RWPE1 (cell line): ENCODE data around the gene APBB2.

Experiments
- CTCF ChIA-PET: fragments of 350-600 bp; sonication (Branson Sonifier 250); formaldehyde crosslinking; extraction: SDS; loops from one replicate; lab custom pipeline; 2021; lab: Yijun Ruan, JAX
- POLR2A ChIA-PET: fragments of 400-600 bp; formaldehyde crosslinking; extraction: SDS; loops from one replicate; lab custom pipeline; 2020; ENCODE audit warnings: antibody characterized with exemption; ENCODE audit not compliant: low non-redundant PET; lab: Yijun Ruan, JAX
- DNase-seq: peaks from one replicate; pipeline ENCODE4 v3.0.0; 2012; ENCODE audit warnings: low spot score
- H3K27ac ChIP-seq: fragments of 450-650 bp; 2 replicates; pipeline ENCODE4 v1.5.1; 2017
- TF ChIP-seq, protein P1 (sequence below): fragments of 450-650 bp; conservative IDR thresholded peaks from 2 replicates; pipeline ENCODE4 v1.5.1; 2017; ENCODE audit warnings: low read depth, mild to moderate bottlenecking

APBB2 gene

DNA sequence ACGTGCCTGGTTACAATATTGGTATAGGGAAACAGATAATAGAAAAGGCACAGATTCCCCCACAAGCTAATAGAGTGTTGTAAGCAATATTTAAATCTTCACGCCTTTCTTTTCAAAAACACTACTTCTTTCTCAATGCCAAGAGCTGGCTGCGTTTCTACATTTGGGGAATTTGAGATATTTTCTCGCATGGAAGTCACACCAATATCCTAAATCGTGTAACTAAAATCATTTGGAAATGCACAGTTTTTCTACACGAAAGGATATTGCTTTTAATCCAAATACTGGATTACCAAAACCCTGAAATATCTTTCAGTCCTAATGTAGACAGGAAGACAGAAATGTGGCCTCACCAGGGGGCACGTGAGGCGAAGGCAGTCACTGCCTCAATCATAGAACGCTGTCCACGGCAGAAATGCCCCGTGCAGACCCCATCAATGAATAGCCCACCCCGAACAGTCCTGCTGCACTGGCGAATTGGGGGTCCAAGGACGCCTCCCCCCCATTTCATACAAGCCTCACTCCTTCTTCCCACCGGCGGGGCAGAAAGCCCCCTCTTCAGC lies 358.0 kb downstream of the APBB2 start:
- TF ChIP-seq, protein P1, sequence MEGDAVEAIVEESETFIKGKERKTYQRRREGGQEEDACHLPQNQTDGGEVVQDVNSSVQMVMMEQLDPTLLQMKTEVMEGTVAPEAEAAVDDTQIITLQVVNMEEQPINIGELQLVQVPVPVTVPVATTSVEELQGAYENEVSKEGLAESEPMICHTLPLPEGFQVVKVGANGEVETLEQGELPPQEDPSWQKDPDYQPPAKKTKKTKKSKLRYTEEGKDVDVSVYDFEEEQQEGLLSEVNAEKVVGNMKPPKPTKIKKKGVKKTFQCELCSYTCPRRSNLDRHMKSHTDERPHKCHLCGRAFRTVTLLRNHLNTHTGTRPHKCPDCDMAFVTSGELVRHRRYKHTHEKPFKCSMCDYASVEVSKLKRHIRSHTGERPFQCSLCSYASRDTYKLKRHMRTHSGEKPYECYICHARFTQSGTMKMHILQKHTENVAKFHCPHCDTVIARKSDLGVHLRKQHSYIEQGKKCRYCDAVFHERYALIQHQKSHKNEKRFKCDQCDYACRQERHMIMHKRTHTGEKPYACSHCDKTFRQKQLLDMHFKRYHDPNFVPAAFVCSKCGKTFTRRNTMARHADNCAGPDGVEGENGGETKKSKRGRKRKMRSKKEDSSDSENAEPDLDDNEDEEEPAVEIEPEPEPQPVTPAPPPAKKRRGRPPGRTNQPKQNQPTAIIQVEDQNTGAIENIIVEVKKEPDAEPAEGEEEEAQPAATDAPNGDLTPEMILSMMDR, result no peak
- no peak for DNase-seq
- H3K27ac ChIP-seq, result 0 out of 2 replicates have a peak overlapping the region, but pooled peaks have one; percentile 9
- ChIA-PET CTCF (no interaction called here), POLR2A (no interaction called here)

DNA sequence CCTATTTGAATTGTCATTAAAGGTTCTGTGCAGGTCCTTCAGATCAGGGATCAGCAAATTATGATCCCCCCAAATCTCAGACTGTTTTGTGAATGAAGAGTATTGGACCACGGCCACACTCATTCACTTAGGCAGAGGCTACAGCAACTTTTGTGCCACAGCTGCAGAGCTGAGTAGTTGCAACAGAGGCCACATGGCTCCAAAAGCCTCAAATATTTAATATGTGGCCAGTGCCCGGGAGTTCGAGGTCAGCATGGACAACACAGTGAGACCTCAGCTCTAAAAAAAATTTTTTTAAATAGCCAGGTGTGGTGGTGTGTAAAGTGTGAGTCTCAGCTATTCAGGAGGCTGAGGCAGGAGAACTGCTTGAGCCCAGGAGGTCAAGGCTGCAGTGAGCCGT lies 363.8 kb downstream of the APBB2 start:
- TF ChIP-seq, protein P1, result no peak
- H3K27ac ChIP-seq, result no peak overlapping the region
- ChIA-PET CTCF (no interaction called here), POLR2A (no interaction called here)
- DNase-seq, result no peak

DNA sequence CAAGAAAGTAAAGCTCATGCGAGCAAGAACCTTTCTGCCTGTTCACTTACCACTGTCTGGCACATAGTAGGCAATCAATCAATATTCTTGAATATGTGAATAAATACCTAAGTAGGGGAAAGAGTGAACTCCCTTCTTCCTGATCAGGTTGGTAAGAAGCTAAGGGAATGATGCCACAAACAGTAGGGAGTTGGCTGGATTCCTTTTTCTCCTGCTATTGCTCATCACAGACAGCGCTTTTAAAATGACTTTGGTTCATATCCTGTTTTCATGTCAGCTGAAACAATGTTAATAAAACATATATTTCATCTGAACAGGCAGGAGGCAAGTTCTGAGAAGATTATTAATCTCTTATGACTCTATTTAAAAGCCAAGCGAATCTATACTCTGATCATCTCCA lies 365.4 kb downstream of the APBB2 start:
- no peak for DNase-seq
- ChIA-PET CTCF (no interaction called here), POLR2A (no interaction called here)
- no peak overlapping the region for H3K27ac ChIP-seq
- TF ChIP-seq, protein P1, result no peak

DNA sequence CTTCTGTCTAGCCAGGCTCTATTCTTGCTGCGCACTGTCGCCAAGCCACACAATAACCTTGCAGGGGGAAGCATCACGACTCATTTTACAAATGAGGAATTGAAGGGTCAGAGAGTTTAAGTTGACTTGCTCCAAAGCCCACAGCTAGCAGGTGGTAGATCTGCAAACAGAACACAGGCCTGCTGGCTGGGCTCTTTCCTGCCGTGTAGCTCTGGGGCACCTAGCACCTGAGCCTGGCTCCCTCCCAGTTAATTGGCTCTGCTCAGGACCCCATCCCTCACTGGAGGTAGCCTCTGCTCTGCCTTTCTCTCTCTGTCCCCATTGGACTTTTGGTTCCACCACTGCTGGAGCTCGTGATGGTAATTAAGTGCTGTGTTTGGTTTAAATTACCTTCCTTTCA lies 366.1 kb downstream of the APBB2 start:
- TF ChIP-seq, protein P1, result no peak
- POLR2A ChIA-PET, result no interaction called here
- no peak for DNase-seq
- H3K27ac ChIP-seq, result 0 out of 2 replicates have a peak overlapping the region, but pooled peaks have one; percentile 2
- CTCF ChIA-PET, result no interaction called here

DNA sequence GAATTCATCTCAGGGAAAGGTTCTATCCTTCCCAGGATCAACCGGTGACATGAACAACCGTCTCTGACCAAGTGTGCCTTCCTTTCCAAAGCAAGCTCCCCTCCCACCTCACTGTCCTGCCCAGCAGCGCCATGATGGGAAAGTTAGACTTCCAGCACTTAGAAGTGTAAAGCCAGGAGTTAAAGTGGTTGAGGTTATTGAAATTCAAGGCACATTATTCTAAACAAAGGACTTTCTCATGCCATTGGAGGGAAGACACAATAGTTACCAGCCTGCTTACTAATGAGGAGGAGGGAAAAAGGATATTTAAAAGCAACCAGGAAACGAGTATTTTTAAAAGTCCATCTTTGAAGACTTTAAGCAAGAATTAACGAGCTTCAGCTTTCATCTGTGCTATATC lies 367.8 kb downstream of the APBB2 start:
- ChIA-PET CTCF (interaction anchor here (0.6 to 0.8 kb wide), 2 partner anchors 8 to 620 kb away, joined by 3 read pairs; no protein-coding TSS in a partner anchor), POLR2A (no interaction called here)
- no peak overlapping the region for H3K27ac ChIP-seq
- no peak for DNase-seq
- TF ChIP-seq, protein P1, result no peak

DNA sequence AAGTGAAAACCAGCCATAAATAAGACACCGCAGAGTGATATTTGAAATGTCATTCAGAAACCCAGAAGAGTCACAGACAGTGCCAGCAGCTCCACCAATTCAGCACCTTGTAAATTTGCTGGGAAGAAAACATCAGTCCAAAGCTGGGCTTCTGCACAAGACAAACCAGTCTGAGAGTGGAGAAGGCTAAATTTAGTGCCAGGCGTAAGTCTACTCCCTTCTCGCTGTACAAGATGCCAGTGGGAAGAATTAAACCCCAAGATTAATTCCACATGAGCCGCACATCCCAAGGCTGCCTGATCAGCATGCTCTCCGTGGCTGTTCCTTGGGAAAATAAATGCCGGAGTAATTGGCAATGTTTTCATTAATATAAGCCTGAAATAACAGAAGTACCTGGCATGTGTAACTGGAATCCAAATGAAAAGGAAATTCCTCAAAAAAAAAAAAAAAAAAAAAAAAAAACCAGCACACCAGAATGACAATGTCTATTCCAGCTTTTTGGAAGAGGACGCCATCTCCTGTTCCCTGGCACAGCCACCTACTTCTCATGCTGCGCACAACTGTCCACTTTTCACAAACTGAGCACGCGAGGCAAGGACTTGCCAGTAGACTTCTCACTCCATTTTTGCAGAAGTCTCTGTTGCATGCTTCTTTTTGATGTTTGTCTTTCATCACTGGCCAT lies 369.0 kb downstream of the APBB2 start:
- TF ChIP-seq, protein P1, result no peak
- H3K27ac ChIP-seq, result no peak overlapping the region
- ChIA-PET POLR2A (no interaction called here), CTCF (no interaction called here)
- DNase-seq, result no peak
